HepG2 (cell line): ENCODE results near the gene RPL36AL. TPM values are rescaled to one million over a fixed set of nuclear protein-coding genes. Genes with fewer than 3 reads are reported as not detected.

ENCODE experiments used
- DDIT3 ChIP-seq: sonication (generic); formaldehyde crosslinking; IDR thresholded peaks from 2 replicates; pipeline ENCODE4 v1.4.0; 2020; ENCODE audit warnings: mild to moderate bottlenecking, missing genetic modification reagents
- HNF4A ChIP-seq: sonication (generic); formaldehyde crosslinking; IDR thresholded peaks from 2 replicates; pipeline ENCODE4 v1.4.0; 2020; ENCODE audit warnings: missing genetic modification reagents
- HNRNPH1 ChIP-seq: fragments of 200-400 bp; formaldehyde crosslinking; optimal IDR thresholded peaks from 2 replicates; pipeline ENCODE3; 2017; ENCODE audit warnings: mild to moderate bottlenecking, low read depth, low read length
- NRL ChIP-seq: sonication (generic); formaldehyde crosslinking; IDR thresholded peaks from 2 replicates; pipeline ENCODE4 v1.5.0; 2020; ENCODE audit warnings: missing genetic modification reagents, mild to moderate bottlenecking, moderate library complexity, borderline replicate concordance
- POLR2AphosphoS5 ChIP-seq: IDR thresholded peaks from 2 replicates; pipeline ENCODE4 v1.6.1; 2012; ENCODE audit warnings: low read depth, low read length
- STAT6 ChIP-seq: sonication (generic); formaldehyde crosslinking; IDR thresholded peaks from 2 replicates; pipeline ENCODE4 v1.4.0; 2020; ENCODE audit warnings: missing genetic modification reagents, mild to moderate bottlenecking, borderline replicate concordance
- ZBTB25 ChIP-seq: IDR thresholded peaks from 2 replicates; pipeline ENCODE4 v1.6.1; 2018; ENCODE audit warnings: missing genetic modification reagents
- ZHX2 ChIP-seq, 2 experiments: sonication (generic) in 1 of 2; formaldehyde crosslinking in 1 of 2; IDR thresholded peaks; 2 replicates each; pipeline versions ENCODE4 v1.6.1 to v1.9.0; 2014 to 2022; ENCODE audit warnings: antibody characterized with exemption in 1 of 2, borderline replicate concordance in 1 of 2, inconsistent platforms in 1 of 2, low read depth in 1 of 2, missing genetic modification reagents in 1 of 2
- ZMYM4 ChIP-seq: sonication (generic); formaldehyde crosslinking; IDR thresholded peaks from 2 replicates; pipeline ENCODE4 v1.8.1; 2023; ENCODE audit warnings: mild to moderate bottlenecking, missing genetic modification reagents
- ZNF296 ChIP-seq: sonication (generic); formaldehyde crosslinking; conservative IDR thresholded peaks from 2 replicates; pipeline ENCODE4 v1.5.0; 2020; ENCODE audit warnings: mild to moderate bottlenecking, missing genetic modification reagents
- ZNF468 ChIP-seq: sonication (generic); formaldehyde crosslinking; IDR thresholded peaks from 2 replicates; pipeline ENCODE4 v1.8.0; 2022; ENCODE audit warnings: mild to moderate bottlenecking, moderate library complexity, missing genetic modification reagents
- ZNF564 ChIP-seq: sonication (generic); formaldehyde crosslinking; IDR thresholded peaks from 2 replicates; pipeline ENCODE4 v1.8.1; 2023; ENCODE audit warnings: mild to moderate bottlenecking, missing genetic modification reagents
- ZNF570 ChIP-seq: sonication (generic); formaldehyde crosslinking; IDR thresholded peaks from 2 replicates; pipeline ENCODE4 v1.4.0; 2020; ENCODE audit warnings: mild to moderate bottlenecking, missing genetic modification reagents, borderline replicate concordance
- ZNF710 ChIP-seq: sonication (generic); formaldehyde crosslinking; IDR thresholded peaks from 2 replicates; pipeline ENCODE4 v1.5.0; 2020; ENCODE audit warnings: mild to moderate bottlenecking, missing genetic modification reagents, borderline replicate concordance
- ZNF772 ChIP-seq: sonication (generic); formaldehyde crosslinking; IDR thresholded peaks from 2 replicates; pipeline ENCODE4 v1.5.0; 2020; ENCODE audit warnings: mild to moderate bottlenecking, missing genetic modification reagents
- polyA plus RNA-seq, 8 experiments: library from polyadenylated mRNA; depleted of rRNA in 3 of 8; stranded (reverse) in 7 of 8; unstranded in 1 of 8; fragments of >200 nt; fragmentation: Illumina TruSeq in 4 of 8; extraction: Trizol in 4 of 8; gene quantifications; 2 replicates each; pipeline versions ENCODE4 v1.2.1 to v1.2.3, GENCODE V29; 2011 to 2016; ENCODE audit warnings: low read depth in 4 of 8, missing spikeins in 1 of 8, mixed read lengths in 1 of 8; ENCODE audit not compliant: insufficient read depth in 1 of 8
- total RNA-seq, 5 experiments: library from RNA; depleted of rRNA; stranded (reverse); fragments of >200 nt; fragmentation: Illumina TruSeq; extraction: Trizol; gene quantifications; 2 replicates each; pipeline ENCODE4 v1.2.3, GENCODE V29; 2016; ENCODE audit warnings: low read depth in 1 of 5

RPL36AL gene
- total and polyA plus RNA-seq, 2 of the 13 experiments (the other 11 are each of a cell fraction or from before 2014, with no cell fraction given), result 90.0 to 294 TPM

- TF ChIP-seq ZBTB25 (CRISPR knock-in tag), result peak; percentile 52; the same call in 1 of the 2 replicates
- no peak for TF ChIP-seq DDIT3 (CRISPR knock-in tag)
- no peak; the same call in 1 of the 2 replicates for TF ChIP-seq ZNF772 (CRISPR knock-in tag)
- no peak for TF ChIP-seq STAT6
- peak; percentile 23; the same call in 1 of the 2 replicates for TF ChIP-seq HNF4A
- TF ChIP-seq ZNF710, result peak; percentile 47; the same call in 1 of the 2 replicates
- peak; percentile 54; the same call in 1 of the 2 replicates for TF ChIP-seq ZNF296 (CRISPR knock-in tag)
- no peak for TF ChIP-seq ZNF570 (CRISPR knock-in tag)
- no peak for TF ChIP-seq HNRNPH1
- peak; percentile 67; the same call in 1 of the 2 replicates for TF ChIP-seq ZMYM4 (CRISPR knock-in tag)
- peak; percentile 76; the same call in 1 of the 2 replicates for TF ChIP-seq NRL (CRISPR knock-in tag)
- no peak for TF ChIP-seq ZNF564 (CRISPR knock-in tag)
- TF ChIP-seq POLR2AphosphoS5, result peak; percentile 60
- no peak for TF ChIP-seq ZNF468 (CRISPR knock-in tag)
- no peak for TF ChIP-seq ZHX2 (IDR thresholded peaks at IDR 0.05; ENCODE audit: low read depth)
- TF ChIP-seq ZHX2 (CRISPR knock-in tag; IDR thresholded peaks at IDR 0.05; ENCODE audit: borderline replicate concordance), result peak; percentile 91; the same call in 1 of the 2 replicates
Observed at GRCh38 chr14:49598485-49599300, 21.7 kb downstream of the RPL36AL start, which contains the start of gene LRR1 (continued).
